HCT116 (cell line): Measurements from ENCODE around the gene PRR9. TPM values are rescaled to one million over a fixed set of nuclear protein-coding genes. Genes with fewer than 3 reads are reported as not detected.

ENCODE experiments used
- ATAC-seq: fragments of 200-7000 bp; cut with Tn5 transposase; 2 replicates; pipeline ENCODE4 v1.9.1; 2020; ENCODE audit warnings: mild to moderate bottlenecking, moderate library complexity
- BruUV-seq: library from RNA; stranded (reverse); fragments of 400-500 nt; replicated peaks from 2 replicates; lab custom pipeline; 2021; lab: Mats Ljungman, UMichigan
- CTCF ChIA-PET: fragments of 300-600 bp; sonication (Branson Sonifier 250); formaldehyde crosslinking; loops from one replicate; lab custom pipeline; 2021; ENCODE audit warnings: antibody characterized with exemption; lab: Charles Lee
- POLR2A ChIA-PET: fragments of 300-600, 350-600 bp; sonication (Branson Sonifier 250); formaldehyde crosslinking; loops from one replicate; lab custom pipeline; 2021; ENCODE audit warnings: antibody characterized with exemption; lab: Charles Lee
- RAD21 ChIA-PET, 2 experiments: fragments of 300-600 bp; sonication (Branson Sonifier 250); formaldehyde crosslinking; loops; one replicate each; lab custom pipeline; 2023; ENCODE audit warnings: low total read pairs in 2 of 2; ENCODE audit not compliant: uncharacterized antibody in 2 of 2, unreplicated experiment in 2 of 2, low non-redundant PET in 1 of 2; lab: Charles Lee
- DNase-seq: peaks from one replicate; pipeline ENCODE4 v3.0.0-alpha.2; 2010; ENCODE audit warnings: low read depth, low spot score
- H2AFZ ChIP-seq: fragments of 200-600 bp; shearing (Covaris generic), sonication (generic); 2 replicates; pipeline ENCODE4 v1.6.1; 2017; ENCODE audit warnings: low read depth, mixed run types, mixed read lengths, antibody characterized with exemption, low read length; ENCODE audit not compliant: poor library complexity, severe bottlenecking
- H3K27ac ChIP-seq: 2 replicates; pipeline ENCODE4 v1.5.1; 2012; ENCODE audit warnings: low read depth, low read length
- H3K27me3 ChIP-seq: fragments of 200-600 bp; sonication (generic); 2 replicates; pipeline ENCODE4 v1.6.1; 2016; ENCODE audit warnings: mixed run types, low read length, mixed read lengths; ENCODE audit not compliant: insufficient read depth
- H3K36me3 ChIP-seq, 2 experiments: fragments of 200-500 bp in 1 of 2; fragments of 200-600 bp in 1 of 2; sonication (Bioruptor generic) in 1 of 2; sonication (generic) in 1 of 2; 2 replicates each; pipeline versions ENCODE4 v1.5.1 to v1.6.1; 2014 to 2016; ENCODE audit warnings: low read length in 2 of 2, inconsistent platforms in 1 of 2, mixed read lengths in 1 of 2, mixed run types in 1 of 2; ENCODE audit not compliant: insufficient read depth in 2 of 2, control insufficient read depth in 1 of 2
- H3K4me1 ChIP-seq, 2 experiments: fragments of 200-600 bp in 1 of 2; sonication (generic) in 1 of 2; 2 replicates each; pipeline versions ENCODE4 v1.5.1 to v1.6.1; 2012 to 2017; ENCODE audit warnings: low read length in 2 of 2, inconsistent platforms in 1 of 2, mild to moderate bottlenecking in 1 of 2, mixed read lengths in 1 of 2, mixed run types in 1 of 2, moderate library complexity in 1 of 2; ENCODE audit not compliant: insufficient read depth in 2 of 2, control insufficient read depth in 1 of 2
- H3K4me2 ChIP-seq: fragments of 200-600 bp; sonication (generic); 2 replicates; pipeline ENCODE4 v1.6.1; 2017; ENCODE audit warnings: mixed run types, low read length, mixed read lengths
- H3K4me3 ChIP-seq, 2 experiments: fragments of 200-600 bp in 1 of 2; sonication (generic) in 1 of 2; replicated peaks in 1 of 2; 2 replicates each; pipeline ENCODE4 v1.5.1; 2011 to 2016; ENCODE audit warnings: low read length in 2 of 2, control low read depth in 1 of 2, low read depth in 1 of 2, mild to moderate bottlenecking in 1 of 2, mixed read lengths in 1 of 2, mixed run types in 1 of 2
- H3K79me2 ChIP-seq: fragments of 200-600 bp; sonication (generic); 2 replicates; pipeline ENCODE4 v1.6.1; 2017; ENCODE audit warnings: mild to moderate bottlenecking, mixed run types, low read length, moderate library complexity, mixed read lengths; ENCODE audit not compliant: insufficient read depth
- H3K9ac ChIP-seq: fragments of 200-600 bp; sonication (generic); 2 replicates; pipeline ENCODE4 v1.6.1; 2016; ENCODE audit warnings: low read length, mixed read lengths
- H3K9me2 ChIP-seq: fragments of 200-600 bp; sonication (generic), shearing (Covaris generic); 2 replicates; pipeline ENCODE4 v1.6.1; 2017; ENCODE audit warnings: mixed run types, mild to moderate bottlenecking, moderate library complexity; ENCODE audit not compliant: insufficient read depth
- H3K9me3 ChIP-seq, 2 experiments: fragments of 200-500 bp in 1 of 2; fragments of 200-600 bp in 1 of 2; sonication (Bioruptor generic) in 1 of 2; sonication (generic) in 1 of 2; 2 replicates each; pipeline ENCODE4 v1.6.1; 2014 to 2017; ENCODE audit warnings: low read length in 2 of 2, mixed read lengths in 2 of 2, inconsistent platforms in 1 of 2, low read depth in 1 of 2, mild to moderate bottlenecking in 1 of 2, mixed run types in 1 of 2, moderate library complexity in 1 of 2; ENCODE audit not compliant: control insufficient read depth in 1 of 2, insufficient read depth in 1 of 2
- H4K20me1 ChIP-seq: fragments of 200-600 bp; sonication (generic), shearing (Covaris generic); 2 replicates; pipeline ENCODE4 v1.6.1; 2017; ENCODE audit warnings: mixed run types, mild to moderate bottlenecking, moderate library complexity; ENCODE audit not compliant: insufficient read depth
- ATF3 ChIP-seq: IDR thresholded peaks from 2 replicates; pipeline ENCODE4 v1.6.1; 2012
- CBX3 ChIP-seq: IDR thresholded peaks from 2 replicates; pipeline ENCODE4 v1.6.1; 2012; ENCODE audit warnings: low read depth
- EGR1 ChIP-seq: IDR thresholded peaks from 2 replicates; pipeline ENCODE4 v1.6.1; 2012; ENCODE audit warnings: low read depth
- ELF1 ChIP-seq: IDR thresholded peaks from 2 replicates; pipeline ENCODE4 v1.6.1; 2012; ENCODE audit warnings: low read depth, borderline replicate concordance
- EZH2 ChIP-seq: fragments of 200-600 bp; sonication (generic); IDR thresholded peaks from 2 replicates; pipeline ENCODE4 v1.6.1; 2017; ENCODE audit warnings: antibody characterized with exemption, mixed run types
- EZH2phosphoT487 ChIP-seq: fragments of 200-600 bp; IDR thresholded peaks from 2 replicates; pipeline ENCODE4 v1.6.1; 2018; ENCODE audit warnings: antibody characterized with exemption, borderline replicate concordance
- FOSL1 ChIP-seq: IDR thresholded peaks from 2 replicates; pipeline ENCODE4 v1.6.1; 2012; ENCODE audit warnings: low read depth
- MAX ChIP-seq: IDR thresholded peaks from 2 replicates; pipeline ENCODE4 v1.6.1; 2012
- POLR2A ChIP-seq: IDR thresholded peaks from 2 replicates; pipeline ENCODE4 v1.7.0; 2011; ENCODE audit warnings: borderline replicate concordance; ENCODE audit not compliant: insufficient read depth, insufficient read length; ENCODE audit errors: extremely low read depth
- POLR2AphosphoS5 ChIP-seq: IDR thresholded peaks from 2 replicates; pipeline ENCODE4 v1.6.1; 2011; ENCODE audit warnings: mild to moderate bottlenecking, low read depth, low read length, moderate library complexity
- RAD21 ChIP-seq: IDR thresholded peaks from 2 replicates; pipeline ENCODE4 v1.6.1; 2012; ENCODE audit warnings: low read depth, mild to moderate bottlenecking
- SIN3A ChIP-seq: IDR thresholded peaks from 2 replicates; pipeline ENCODE4 v1.6.1; 2012; ENCODE audit warnings: low read depth
- SRF ChIP-seq: IDR thresholded peaks from 2 replicates; pipeline ENCODE4 v1.6.1; 2012; ENCODE audit warnings: low read depth
- TCF7L2 ChIP-seq: IDR thresholded peaks from 2 replicates; pipeline ENCODE4 v1.7.0; 2011; ENCODE audit warnings: borderline replicate concordance, inconsistent platforms; ENCODE audit not compliant: insufficient read depth, insufficient read length; ENCODE audit errors: extremely low read depth
- ZNF274 ChIP-seq: fragments of 200-500 bp; sonication (Bioruptor generic); IDR thresholded peaks from 2 replicates; pipeline ENCODE4 v1.6.1; 2014; ENCODE audit warnings: mild to moderate bottlenecking, low read depth, low read length, inconsistent platforms
- intact Hi-C: fragments of 100-400 bp; cut with micrococcal nuclease; formaldehyde crosslinking; loops from 2 replicates; pipeline ENCODE4 v1.10.0; 2022
- total RNA-seq: library from RNA; stranded (reverse); gene quantifications from one replicate; pipeline ENCODE4 v1.2.1, GENCODE V29; 2021; ENCODE audit not compliant: unreplicated experiment

The PRR9 gene
- total RNA-seq, 1 experiment from 2014 or later: not detected

GRCh38 chr1:153206631-153207030 is 10.8 kb upstream of the PRR9 start:
- Histone ChIP-seq H3K27me3 (peaks cover 66% of the 10 kb centered on the region), H3K9me3 (no peaks in the 10 kb centered on the region), H3K4me2 (no peak overlapping the region), H3K9me2 (no peaks in the 10 kb centered on the region), H3K79me2 (no peaks in the 10 kb centered on the region), H2AFZ (no peak overlapping the region), H3K27ac (no peak overlapping the region), H3K4me1 (no peaks in the 10 kb centered on the region), H4K20me1 (no peaks in the 10 kb centered on the region), H3K36me3 (no peaks in the 10 kb centered on the region), H3K9ac (no peak overlapping the region), H3K4me3 (no peak overlapping the region)
- no peak for ATAC-seq
- intact Hi-C loops: no loop called here
- ChIA-PET RAD21 (no interaction called here), CTCF (no interaction called here), POLR2A (no interaction called here)
- DNase-seq: no peak
- no TSS peak for BruUV-seq
- TF ChIP-seq EZH2phosphoT487: no peak
- TF ChIP-seq MAX: no peak
- no peak for TF ChIP-seq SIN3A
- TF ChIP-seq ZNF274: no peak
- no peak for TF ChIP-seq TCF7L2
- TF ChIP-seq POLR2AphosphoS5: no peak
- TF ChIP-seq FOSL1: no peak
- no peak for TF ChIP-seq CBX3
- no peak for TF ChIP-seq EZH2
- no peak for TF ChIP-seq ATF3
- no peak for TF ChIP-seq RAD21
- no peak for TF ChIP-seq ELF1
- TF ChIP-seq POLR2A: no peak
- TF ChIP-seq EGR1: no peak
- TF ChIP-seq SRF: no peak
- TF ChIP-seq, all 23 proteins: peak for 0
